GM23338 (cell line): ENCODE results near the gene ORC4. TPM values are rescaled to one million over a fixed set of nuclear protein-coding genes. Genes with fewer than 3 reads are reported as not detected.
A peak's percentile ranks its signal among the peaks of the same experiment; 100 is the strongest.

Experiments used
- ATAC-seq: fragments of 200-7000 bp; cut with Tn5 transposase; 3 replicates; pipeline ENCODE4 v1.9.1; 2020
- DNase-seq: peaks from one replicate; pipeline ENCODE4 v3.0.0-alpha.2; 2015; ENCODE audit warnings: low spot score
- H2AFZ ChIP-seq: fragments of 200-600 bp; sonication (generic); 2 replicates; pipeline ENCODE4 v1.8.0; 2016; ENCODE audit warnings: antibody characterized with exemption, mild to moderate bottlenecking, moderate library complexity
- H3F3A ChIP-seq: fragments of 200-600 bp; sonication (generic); replicated peaks from 2 replicates; pipeline ENCODE4 v1.8.0; 2017; ENCODE audit warnings: antibody characterized with exemption, mixed run types, low read depth
- H3K27ac ChIP-seq: fragments of 200-600 bp; sonication (generic); 2 replicates; pipeline ENCODE4 v1.6.1; 2016; ENCODE audit warnings: low read depth
- H3K27me3 ChIP-seq: fragments of 200-600 bp; sonication (generic); 2 replicates; pipeline ENCODE4 v1.8.0; 2016; ENCODE audit warnings: mild to moderate bottlenecking, mixed run types, moderate library complexity; ENCODE audit not compliant: insufficient read depth
- H3K36me3 ChIP-seq: fragments of 200-600 bp; sonication (generic); 2 replicates; pipeline ENCODE4 v1.8.0; 2016; ENCODE audit warnings: mild to moderate bottlenecking; ENCODE audit not compliant: insufficient read depth
- H3K4me1 ChIP-seq: fragments of 200-600 bp; sonication (generic); 2 replicates; pipeline ENCODE4 v1.8.0; 2016; ENCODE audit warnings: mild to moderate bottlenecking, moderate library complexity; ENCODE audit not compliant: insufficient read depth
- H3K4me2 ChIP-seq: fragments of 200-600 bp; sonication (generic); 2 replicates; pipeline ENCODE4 v1.7.1; 2017; ENCODE audit warnings: mixed run types
- H3K4me3 ChIP-seq: fragments of 200-600 bp; sonication (generic); 2 replicates; pipeline ENCODE4 v1.6.1; 2016; ENCODE audit warnings: mixed run types
- H3K79me2 ChIP-seq: fragments of 200-600 bp; sonication (generic); replicated peaks from 2 replicates; pipeline ENCODE4 v1.8.0; 2017; ENCODE audit warnings: mild to moderate bottlenecking; ENCODE audit not compliant: insufficient read depth
- H3K9me2 ChIP-seq: fragments of 200-600 bp; sonication (generic); 2 replicates; pipeline ENCODE4 v1.8.0; 2017; ENCODE audit not compliant: insufficient read depth
- H4K20me1 ChIP-seq: fragments of 200-600 bp; sonication (generic); replicated peaks from 2 replicates; pipeline ENCODE4 v1.8.0; 2017; ENCODE audit warnings: mild to moderate bottlenecking; ENCODE audit not compliant: insufficient read depth
- H3K27ac Mint-ChIP-seq: 2 replicates; pipeline ENCODE4 v1.8.0; 2020; ENCODE audit warnings: inconsistent platforms, mild to moderate bottlenecking, moderate library complexity, mixed read lengths
- H3K27me3 Mint-ChIP-seq: 3 replicates; pipeline ENCODE4 v1.8.0; 2022; ENCODE audit warnings: low read depth, mild to moderate bottlenecking, moderate library complexity, mixed read lengths, inconsistent platforms; ENCODE audit not compliant: insufficient read depth, poor library complexity
- H3K36me3 Mint-ChIP-seq: 3 replicates; pipeline ENCODE4 v1.8.0; 2021; ENCODE audit warnings: low read depth, mild to moderate bottlenecking, inconsistent platforms, moderate library complexity, mixed read lengths
- H3K4me1 Mint-ChIP-seq: 3 replicates; pipeline ENCODE4 v1.8.0; 2020; ENCODE audit warnings: mild to moderate bottlenecking, inconsistent platforms, mixed read lengths
- H3K4me3 Mint-ChIP-seq: 3 replicates; pipeline ENCODE4 v1.8.0; 2021; ENCODE audit warnings: moderate library complexity, mild to moderate bottlenecking, inconsistent platforms, mixed read lengths
- H3K9me3 Mint-ChIP-seq: 3 replicates; pipeline ENCODE4 v1.8.0; 2020; ENCODE audit warnings: moderate library complexity, mild to moderate bottlenecking, inconsistent platforms, mixed read lengths
- EZH2 ChIP-seq: fragments of 200-600 bp; sonication (generic); IDR thresholded peaks from one replicate; pipeline ENCODE4 v1.8.0; 2017; ENCODE audit warnings: antibody characterized with exemption, mild to moderate bottlenecking, low read depth; ENCODE audit not compliant: unreplicated experiment
- JUNB ChIP-seq: IDR thresholded peaks from one replicate; pipeline ENCODE4 v1.6.1; 2016; ENCODE audit warnings: antibody characterized with exemption; ENCODE audit not compliant: unreplicated experiment
- NANOG ChIP-seq: IDR thresholded peaks from 2 replicates; pipeline ENCODE4 v1.6.1; 2016; ENCODE audit warnings: antibody characterized with exemption, borderline replicate concordance
- STAT1 ChIP-seq: IDR thresholded peaks from one replicate; pipeline ENCODE4 v1.6.1; 2016; ENCODE audit warnings: antibody characterized with exemption; ENCODE audit not compliant: unreplicated experiment
- ZNF331 ChIP-seq: fragments of 250-450 bp; sonication (Bioruptor Pico); IDR thresholded peaks from 2 replicates; pipeline ENCODE4 v1.5.0; 2020; ENCODE audit warnings: low read depth, mild to moderate bottlenecking, moderate library complexity
- polyA plus RNA-seq: library from polyadenylated mRNA; unstranded; fragments of >200 nt; fragmentation: Nextera tagmentation; extraction: Ambion mirVana; gene quantifications from 2 replicates; pipeline ENCODE4 v1.2.1, GENCODE V29; 2016
- total RNA-seq: library from RNA; depleted of rRNA; stranded (reverse); fragments of >200 nt; shearing (Covaris generic); gene quantifications from 2 replicates; pipeline ENCODE4 v1.2.3, GENCODE V29; 2014
- TF ChIP-seq, protein P1 (sequence below): IDR thresholded peaks from one replicate; pipeline ENCODE4 v1.6.1; 2018; ENCODE audit warnings: antibody characterized with exemption; ENCODE audit not compliant: unreplicated experiment
- TF ChIP-seq, protein P2 (sequence below): IDR thresholded peaks from 2 replicates; pipeline ENCODE4 v1.6.1; 2016; ENCODE audit warnings: antibody characterized with exemption
- TF ChIP-seq, protein P3 (sequence below): fragments of 250-450 bp; sonication (Bioruptor Pico); IDR thresholded peaks from 2 replicates; pipeline ENCODE4 v1.5.0; 2020; ENCODE audit warnings: mild to moderate bottlenecking, moderate library complexity

ORC4 gene
- total and polyA plus RNA-seq, 2 experiments from 2014 or later, result 47.5 to 177 TPM

DNA sequence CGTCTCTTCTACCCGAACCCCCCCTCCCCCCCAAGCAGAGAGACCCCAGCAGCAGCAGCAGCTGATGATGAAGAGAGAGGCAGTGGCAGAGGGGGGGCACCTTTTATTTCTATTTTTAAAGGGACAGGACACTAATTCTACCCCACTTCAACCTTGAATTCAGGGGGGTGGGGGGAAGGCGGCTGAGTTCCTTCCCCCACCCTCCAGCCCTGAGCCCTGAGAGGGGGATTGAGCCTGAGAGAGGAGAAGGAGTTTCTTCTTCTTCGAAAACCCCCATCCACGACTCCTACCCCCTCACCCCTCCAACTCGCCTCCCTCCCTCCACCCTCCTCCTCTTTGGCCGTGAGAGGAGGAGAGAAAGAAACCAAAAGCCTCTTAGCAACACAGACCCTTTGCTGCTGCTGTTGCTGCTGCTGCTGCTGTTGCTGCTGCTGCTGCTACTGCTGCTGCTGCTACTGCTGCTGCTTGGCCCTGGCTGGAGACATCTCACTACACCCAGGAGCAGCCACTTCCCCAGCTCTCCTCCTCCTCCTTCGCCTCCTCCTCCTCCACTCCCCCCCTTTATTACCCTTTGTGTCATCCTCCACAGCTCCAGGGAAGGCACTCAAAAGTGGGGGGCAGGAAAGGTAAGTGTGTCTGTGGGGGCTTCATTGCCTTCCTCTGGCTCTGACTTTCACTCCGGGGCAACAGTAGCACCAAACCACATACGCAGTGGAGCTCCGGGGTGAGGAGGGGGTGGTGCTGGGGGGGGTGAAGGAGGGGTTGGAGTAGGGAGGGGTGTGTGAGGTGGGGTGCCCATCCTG, 723 bp upstream of the ORC4 start, which contains the start of gene MBD5 (continued):
- TF ChIP-seq, protein P1, sequence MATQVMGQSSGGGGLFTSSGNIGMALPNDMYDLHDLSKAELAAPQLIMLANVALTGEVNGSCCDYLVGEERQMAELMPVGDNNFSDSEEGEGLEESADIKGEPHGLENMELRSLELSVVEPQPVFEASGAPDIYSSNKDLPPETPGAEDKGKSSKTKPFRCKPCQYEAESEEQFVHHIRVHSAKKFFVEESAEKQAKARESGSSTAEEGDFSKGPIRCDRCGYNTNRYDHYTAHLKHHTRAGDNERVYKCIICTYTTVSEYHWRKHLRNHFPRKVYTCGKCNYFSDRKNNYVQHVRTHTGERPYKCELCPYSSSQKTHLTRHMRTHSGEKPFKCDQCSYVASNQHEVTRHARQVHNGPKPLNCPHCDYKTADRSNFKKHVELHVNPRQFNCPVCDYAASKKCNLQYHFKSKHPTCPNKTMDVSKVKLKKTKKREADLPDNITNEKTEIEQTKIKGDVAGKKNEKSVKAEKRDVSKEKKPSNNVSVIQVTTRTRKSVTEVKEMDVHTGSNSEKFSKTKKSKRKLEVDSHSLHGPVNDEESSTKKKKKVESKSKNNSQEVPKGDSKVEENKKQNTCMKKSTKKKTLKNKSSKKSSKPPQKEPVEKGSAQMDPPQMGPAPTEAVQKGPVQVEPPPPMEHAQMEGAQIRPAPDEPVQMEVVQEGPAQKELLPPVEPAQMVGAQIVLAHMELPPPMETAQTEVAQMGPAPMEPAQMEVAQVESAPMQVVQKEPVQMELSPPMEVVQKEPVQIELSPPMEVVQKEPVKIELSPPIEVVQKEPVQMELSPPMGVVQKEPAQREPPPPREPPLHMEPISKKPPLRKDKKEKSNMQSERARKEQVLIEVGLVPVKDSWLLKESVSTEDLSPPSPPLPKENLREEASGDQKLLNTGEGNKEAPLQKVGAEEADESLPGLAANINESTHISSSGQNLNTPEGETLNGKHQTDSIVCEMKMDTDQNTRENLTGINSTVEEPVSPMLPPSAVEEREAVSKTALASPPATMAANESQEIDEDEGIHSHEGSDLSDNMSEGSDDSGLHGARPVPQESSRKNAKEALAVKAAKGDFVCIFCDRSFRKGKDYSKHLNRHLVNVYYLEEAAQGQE, result no peak
- no peak for TF ChIP-seq JUNB
- TF ChIP-seq, protein P2, sequence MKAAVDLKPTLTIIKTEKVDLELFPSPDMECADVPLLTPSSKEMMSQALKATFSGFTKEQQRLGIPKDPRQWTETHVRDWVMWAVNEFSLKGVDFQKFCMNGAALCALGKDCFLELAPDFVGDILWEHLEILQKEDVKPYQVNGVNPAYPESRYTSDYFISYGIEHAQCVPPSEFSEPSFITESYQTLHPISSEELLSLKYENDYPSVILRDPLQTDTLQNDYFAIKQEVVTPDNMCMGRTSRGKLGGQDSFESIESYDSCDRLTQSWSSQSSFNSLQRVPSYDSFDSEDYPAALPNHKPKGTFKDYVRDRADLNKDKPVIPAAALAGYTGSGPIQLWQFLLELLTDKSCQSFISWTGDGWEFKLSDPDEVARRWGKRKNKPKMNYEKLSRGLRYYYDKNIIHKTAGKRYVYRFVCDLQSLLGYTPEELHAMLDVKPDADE, result no peak

DNA sequence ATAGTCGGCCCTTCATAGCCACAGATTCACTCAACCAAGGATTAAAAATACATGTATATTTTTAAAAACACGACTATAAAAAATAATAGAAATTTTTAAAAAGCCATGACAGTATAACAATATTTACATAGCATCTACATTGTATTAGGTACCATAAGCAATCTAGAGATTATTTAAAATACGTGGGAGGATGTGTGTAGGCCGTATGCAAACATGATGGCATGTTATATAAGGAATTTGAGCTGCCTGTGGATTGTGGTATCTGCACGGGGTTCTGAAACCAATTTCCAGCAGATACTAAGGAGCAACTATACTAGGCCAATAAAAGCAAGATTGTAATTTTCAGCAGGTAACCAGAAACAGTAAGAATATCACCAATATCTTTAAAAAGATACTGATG, 5.9 kb downstream of the ORC4 start:
- no peak overlapping the region for H3K4me2 ChIP-seq
- Mint-ChIP-seq H3K27me3 (no peaks in the 10 kb centered on the region), H3K36me3 (peaks cover 12% of the 10 kb centered on the region), H3K27ac (peak overlapping the region; percentile 46), H3K4me3 (no peak overlapping the region), H3K9me3 (no peaks in the 10 kb centered on the region), H3K4me1 (peaks cover 30% of the 10 kb centered on the region)
- H4K20me1 ChIP-seq, result peaks cover 25% of the 10 kb centered on the region; the same call in 1 of the 2 replicates
- H3K27me3 ChIP-seq, result no peaks in the 10 kb centered on the region
- H3K27ac ChIP-seq, result no peak overlapping the region
- DNase-seq, result no peak
- no peak overlapping the region for H2AFZ ChIP-seq
- H3K36me3 ChIP-seq, result no peaks in the 10 kb centered on the region
- peaks cover 21% of the 10 kb centered on the region for H3K4me1 ChIP-seq
- H3K4me3 ChIP-seq, result no peak overlapping the region
- peaks cover 100% of the 10 kb centered on the region for H3K79me2 ChIP-seq
- ATAC-seq, result no peak
- no peaks in the 10 kb centered on the region for H3K9me2 ChIP-seq
- no peaks in the 10 kb centered on the region for H3F3A ChIP-seq
- no peak for TF ChIP-seq JUNB
- TF ChIP-seq, protein P1, result no peak
- no peak for TF ChIP-seq EZH2
- TF ChIP-seq ZNF331 (CRISPR knock-in tag), result no peak
- no peak for TF ChIP-seq NANOG
- TF ChIP-seq, protein P3, sequence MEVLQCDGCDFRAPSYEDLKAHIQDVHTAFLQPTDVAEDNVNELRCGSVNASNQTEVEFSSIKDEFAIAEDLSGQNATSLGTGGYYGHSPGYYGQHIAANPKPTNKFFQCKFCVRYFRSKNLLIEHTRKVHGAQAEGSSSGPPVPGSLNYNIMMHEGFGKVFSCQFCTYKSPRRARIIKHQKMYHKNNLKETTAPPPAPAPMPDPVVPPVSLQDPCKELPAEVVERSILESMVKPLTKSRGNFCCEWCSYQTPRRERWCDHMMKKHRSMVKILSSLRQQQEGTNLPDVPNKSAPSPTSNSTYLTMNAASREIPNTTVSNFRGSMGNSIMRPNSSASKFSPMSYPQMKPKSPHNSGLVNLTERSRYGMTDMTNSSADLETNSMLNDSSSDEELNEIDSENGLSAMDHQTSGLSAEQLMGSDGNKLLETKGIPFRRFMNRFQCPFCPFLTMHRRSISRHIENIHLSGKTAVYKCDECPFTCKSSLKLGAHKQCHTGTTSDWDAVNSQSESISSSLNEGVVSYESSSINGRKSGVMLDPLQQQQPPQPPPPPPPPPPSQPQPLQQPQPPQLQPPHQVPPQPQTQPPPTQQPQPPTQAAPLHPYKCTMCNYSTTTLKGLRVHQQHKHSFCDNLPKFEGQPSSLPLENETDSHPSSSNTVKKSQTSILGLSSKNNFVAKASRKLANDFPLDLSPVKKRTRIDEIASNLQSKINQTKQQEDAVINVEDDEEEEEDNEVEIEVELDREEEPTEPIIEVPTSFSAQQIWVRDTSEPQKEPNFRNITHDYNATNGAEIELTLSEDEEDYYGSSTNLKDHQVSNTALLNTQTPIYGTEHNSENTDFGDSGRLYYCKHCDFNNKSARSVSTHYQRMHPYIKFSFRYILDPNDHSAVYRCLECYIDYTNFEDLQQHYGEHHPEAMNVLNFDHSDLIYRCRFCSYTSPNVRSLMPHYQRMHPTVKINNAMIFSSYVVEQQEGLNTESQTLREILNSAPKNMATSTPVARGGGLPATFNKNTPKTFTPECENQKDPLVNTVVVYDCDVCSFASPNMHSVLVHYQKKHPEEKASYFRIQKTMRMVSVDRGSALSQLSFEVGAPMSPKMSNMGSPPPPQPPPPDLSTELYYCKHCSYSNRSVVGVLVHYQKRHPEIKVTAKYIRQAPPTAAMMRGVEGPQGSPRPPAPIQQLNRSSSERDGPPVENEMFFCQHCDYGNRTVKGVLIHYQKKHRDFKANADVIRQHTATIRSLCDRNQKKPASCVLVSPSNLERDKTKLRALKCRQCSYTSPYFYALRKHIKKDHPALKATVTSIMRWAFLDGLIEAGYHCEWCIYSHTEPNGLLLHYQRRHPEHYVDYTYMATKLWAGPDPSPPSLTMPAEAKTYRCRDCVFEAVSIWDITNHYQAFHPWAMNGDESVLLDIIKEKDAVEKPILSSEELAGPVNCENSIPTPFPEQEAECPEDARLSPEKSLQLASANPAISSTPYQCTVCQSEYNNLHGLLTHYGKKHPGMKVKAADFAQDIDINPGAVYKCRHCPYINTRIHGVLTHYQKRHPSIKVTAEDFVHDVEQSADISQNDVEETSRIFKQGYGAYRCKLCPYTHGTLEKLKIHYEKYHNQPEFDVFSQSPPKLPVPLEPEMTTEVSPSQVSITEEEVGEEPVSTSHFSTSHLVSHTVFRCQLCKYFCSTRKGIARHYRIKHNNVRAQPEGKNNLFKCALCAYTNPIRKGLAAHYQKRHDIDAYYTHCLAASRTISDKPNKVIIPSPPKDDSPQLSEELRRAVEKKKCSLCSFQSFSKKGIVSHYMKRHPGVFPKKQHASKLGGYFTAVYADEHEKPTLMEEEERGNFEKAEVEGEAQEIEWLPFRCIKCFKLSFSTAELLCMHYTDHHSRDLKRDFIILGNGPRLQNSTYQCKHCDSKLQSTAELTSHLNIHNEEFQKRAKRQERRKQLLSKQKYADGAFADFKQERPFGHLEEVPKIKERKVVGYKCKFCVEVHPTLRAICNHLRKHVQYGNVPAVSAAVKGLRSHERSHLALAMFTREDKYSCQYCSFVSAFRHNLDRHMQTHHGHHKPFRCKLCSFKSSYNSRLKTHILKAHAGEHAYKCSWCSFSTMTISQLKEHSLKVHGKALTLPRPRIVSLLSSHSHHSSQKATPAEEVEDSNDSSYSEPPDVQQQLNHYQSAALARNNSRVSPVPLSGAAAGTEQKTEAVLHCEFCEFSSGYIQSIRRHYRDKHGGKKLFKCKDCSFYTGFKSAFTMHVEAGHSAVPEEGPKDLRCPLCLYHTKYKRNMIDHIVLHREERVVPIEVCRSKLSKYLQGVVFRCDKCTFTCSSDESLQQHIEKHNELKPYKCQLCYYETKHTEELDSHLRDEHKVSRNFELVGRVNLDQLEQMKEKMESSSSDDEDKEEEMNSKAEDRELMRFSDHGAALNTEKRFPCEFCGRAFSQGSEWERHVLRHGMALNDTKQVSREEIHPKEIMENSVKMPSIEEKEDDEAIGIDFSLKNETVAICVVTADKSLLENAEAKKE (CRISPR knock-in tag), result no peak
- TF ChIP-seq STAT1, result no peak
